ENCODE results near the gene C12orf57.

The C12orf57 gene

DNA sequence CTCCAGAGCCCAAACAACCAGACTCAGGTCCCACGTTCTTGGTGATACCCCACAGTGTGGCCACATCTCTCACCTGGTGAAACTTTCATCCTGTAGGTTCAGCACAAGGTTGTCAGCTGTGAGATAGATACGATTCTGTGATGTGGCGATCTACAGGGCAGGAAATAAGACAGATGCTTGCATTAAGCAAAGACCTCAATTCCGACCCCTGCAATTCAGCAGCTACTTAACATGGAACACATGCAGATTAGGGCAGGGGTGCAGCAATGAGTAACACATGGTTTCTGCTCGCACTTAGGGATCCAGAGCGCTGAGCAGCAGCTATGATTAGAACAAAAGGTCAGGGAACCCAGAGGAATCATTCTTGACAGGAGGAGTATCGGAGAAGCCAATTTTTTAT lies 22.5 kb downstream of the C12orf57 start:
- no peak for DNase-seq

- no peak for DNase-seq
Measured at GRCh38 chr12:6967651-6968100, 23.9 kb downstream of the C12orf57 start.

DNA sequence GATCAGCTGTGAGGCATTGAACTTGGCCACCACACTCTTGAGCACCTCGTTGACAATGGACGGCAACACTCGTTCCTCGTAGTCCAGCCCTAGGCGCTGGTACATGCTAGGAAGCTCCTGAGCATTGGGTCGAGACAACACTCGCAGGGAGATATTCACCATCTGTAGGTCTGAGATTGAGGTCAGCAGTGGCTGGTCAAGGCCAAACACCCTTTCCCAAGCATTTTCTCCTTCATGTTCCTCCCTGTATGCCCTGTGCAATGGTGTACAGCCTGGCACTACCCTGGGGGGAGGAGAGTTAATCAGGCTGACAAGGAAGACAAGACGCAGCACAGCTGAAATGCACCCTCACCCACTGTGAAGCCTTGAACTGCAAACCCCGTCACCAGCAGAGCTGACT lies 24.6 kb downstream of the C12orf57 start:
- DNase-seq = no peak

DNA sequence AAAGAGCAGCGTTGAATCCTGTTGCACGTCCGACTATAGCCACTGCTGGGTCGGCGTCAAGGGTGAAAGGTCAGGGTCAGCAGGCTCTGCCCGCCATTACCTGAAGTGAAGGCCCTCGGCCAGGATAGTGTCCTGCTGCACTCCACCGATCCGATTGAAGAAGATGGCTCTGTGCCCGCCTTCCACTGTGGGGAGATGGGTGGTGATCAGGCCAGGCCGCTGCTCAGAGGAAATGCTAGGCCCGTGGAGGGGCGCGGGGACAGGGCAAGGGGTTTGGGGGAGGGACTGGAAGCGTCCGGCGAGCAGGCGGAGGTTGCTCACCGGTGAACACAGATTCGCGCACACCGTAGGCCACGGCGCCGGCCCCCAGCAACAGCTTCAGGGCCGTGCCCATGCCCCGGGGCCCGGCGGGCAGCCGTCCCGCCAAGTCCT lies 26.3 kb downstream of the C12orf57 start:
- DNase-seq = no peak

DNA sequence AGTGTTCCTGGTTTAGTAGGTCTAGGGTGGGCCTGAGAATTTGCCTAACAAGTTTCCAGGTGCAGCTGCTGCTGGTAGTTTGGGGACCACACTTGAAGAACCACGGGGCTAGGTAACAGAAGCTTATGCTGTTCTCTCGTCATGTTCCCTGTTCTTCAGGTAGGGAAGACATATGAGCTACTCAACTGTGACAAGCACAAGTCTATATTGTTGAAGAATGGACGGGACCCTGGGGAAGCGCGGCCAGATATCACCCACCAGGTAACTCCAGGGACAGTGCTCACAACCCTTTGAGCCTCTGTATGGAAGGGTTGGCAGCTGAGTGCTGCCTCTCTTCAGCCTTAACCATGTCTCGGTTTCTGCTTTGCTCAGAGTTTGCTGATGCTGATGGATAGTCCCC lies 30.4 kb downstream of the C12orf57 start:
- no peak for DNase-seq

GRCh38 chr12:6975297-6976032 lies 31.6 kb downstream of the C12orf57 start:
- DNase-seq = no peak

DNA sequence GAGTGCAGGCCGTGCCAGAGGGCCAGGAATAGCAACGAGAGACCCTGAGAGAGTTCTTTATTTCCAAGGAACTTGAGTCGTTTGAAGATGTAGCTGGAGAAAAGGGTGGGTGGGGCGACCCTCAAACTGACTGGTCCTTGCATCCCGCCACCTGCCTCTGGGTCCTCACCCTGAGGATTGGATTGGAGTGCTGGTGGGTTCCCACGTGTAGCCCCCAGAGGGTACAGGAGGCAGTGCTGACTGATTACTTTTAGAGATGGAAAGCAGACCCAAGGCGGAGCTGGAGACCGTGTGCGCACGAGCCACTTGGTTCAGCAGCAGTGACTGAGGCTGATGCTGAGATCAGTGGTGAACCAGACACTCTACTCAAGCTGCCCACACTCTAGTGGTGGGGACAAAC lies 33.8 kb downstream of the C12orf57 start:
- DNase-seq = no peak

GRCh38 chr12:6978188-6978587 lies 34.4 kb downstream of the C12orf57 start:
- no peak for DNase-seq

GRCh38 chr12:6978611-6979011 lies 34.8 kb downstream of the C12orf57 start:
- DNase-seq = no peak

DNA sequence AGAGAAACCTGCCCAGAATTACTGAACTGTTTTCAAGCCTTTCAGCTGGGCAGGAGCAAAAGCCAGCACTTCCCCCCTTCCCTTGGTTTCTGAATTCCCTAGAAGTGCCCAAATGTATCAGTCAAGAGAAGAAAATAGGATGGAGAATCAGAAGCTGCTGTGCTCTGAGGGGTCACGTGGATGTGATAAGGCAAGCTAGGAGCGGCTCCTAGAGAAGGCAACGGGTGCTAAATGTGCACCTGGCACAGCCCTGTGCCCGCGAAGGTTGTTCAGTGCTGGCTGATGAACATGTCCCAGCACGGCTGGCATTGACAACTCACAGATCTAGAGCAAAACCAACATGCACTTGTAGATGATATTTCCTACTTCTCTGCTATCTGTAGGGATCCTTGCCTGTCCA lies 35.2 kb downstream of the C12orf57 start:
- DNase-seq = no peak

DNA sequence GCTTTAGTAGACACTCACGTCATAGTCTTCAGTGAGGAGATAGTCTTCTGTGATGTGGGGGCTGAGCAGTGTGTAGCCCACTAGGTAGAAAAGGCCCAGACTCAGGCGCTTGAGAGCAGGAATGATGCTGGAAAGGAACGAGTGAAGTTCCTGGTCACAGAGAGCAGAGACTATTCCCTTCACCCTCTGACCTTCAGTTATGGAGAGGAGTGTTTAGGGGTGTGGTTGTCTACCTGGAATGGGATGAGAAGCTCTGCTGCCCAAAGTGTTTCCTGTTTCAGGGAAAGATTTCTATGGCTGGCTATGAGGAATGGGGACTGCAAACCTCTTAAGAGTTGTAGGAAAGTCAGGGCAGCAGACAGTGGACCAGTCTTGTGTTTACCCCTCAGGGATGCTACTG lies 35.6 kb downstream of the C12orf57 start:
- DNase-seq = no peak

DNA sequence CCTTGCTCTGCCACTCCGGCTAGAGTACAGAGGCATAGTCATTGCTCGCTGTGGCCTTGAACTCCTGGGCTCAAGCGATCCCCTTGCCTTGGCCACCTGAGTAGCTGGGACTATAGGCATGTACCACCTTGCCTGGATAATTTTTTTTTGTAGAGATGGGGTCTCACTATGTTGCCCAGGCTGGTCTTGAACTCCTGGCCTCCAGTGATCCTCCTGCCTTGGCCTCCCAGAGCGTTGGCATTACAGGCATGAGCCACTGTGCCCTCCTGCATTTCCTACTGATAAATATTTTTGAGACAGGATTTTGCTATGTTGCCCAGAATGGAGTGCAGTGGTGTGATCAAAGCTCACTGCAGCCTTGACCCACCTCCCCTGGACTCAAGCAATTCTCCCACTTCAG lies 36.3 kb downstream of the C12orf57 start:
- DNase-seq = no peak

- no peak for DNase-seq
Measured at GRCh38 chr12:6980740-6981139, 36.9 kb downstream of the C12orf57 start.

GRCh38 chr12:6981152-6982052 lies 37.6 kb downstream of the C12orf57 start:
- DNase-seq = no peak

- no peak for DNase-seq
Measured at GRCh38 chr12:6982532-6982931, 38.7 kb downstream of the C12orf57 start.

DNA sequence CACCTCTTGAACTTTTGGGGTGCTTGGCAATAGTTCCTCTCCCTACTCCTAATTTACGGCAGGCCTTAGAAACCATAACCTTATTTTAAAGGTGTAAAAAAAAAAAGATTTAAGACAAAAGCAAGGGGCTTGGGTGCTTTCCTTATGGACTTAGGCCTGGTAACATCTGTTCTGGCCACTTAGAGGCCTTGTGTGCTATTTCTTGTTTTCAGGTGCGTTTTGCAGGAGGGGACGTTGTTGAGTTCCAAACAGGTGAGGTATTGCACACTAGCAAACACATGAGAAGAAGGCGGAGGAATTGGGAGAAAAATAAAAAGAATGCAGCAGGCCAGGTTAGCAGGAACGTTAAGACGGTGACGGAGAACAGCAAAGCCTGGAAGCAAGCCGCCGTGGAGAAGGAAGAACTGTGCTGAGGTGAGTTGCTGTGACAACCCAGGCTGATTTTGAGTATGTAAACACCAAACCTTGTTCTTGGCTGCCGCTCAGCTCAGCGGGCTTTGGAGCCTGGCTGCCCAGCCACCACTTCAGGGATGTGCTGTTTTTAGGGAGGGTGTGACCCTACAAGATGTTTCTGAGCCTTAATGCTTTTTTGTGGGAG lies 44.2 kb downstream of the C12orf57 start:
- no peak for DNase-seq

All from activated CD4-positive, alpha-beta T cell treated with anti-CD3 and anti-CD28 coated beads, Interleukin-2, Interleukin-6, amounts not matched to agents 100 ng/mL and 50 ng/mL, durations not matched to agents 16 hours and 8 hours (primary cell).